Measurements from ENCODE around the gene DDX3X.

DDX3X gene

GRCh38 chrX:41347186-41347585 lies 13.2 kb downstream of the DDX3X start:
- no peak overlapping the region for H3K4me3 ChIP-seq (replicated peaks; ENCODE audit: insufficient read depth, low read length)
- TF ChIP-seq SPI1 (IDR thresholded peaks at IDR 0.05; ENCODE audit: borderline replicate concordance, low read depth), result no peak
- TF ChIP-seq POLR2AphosphoS5 (IDR thresholded peaks at IDR 0.05; ENCODE audit: low read depth), result no peak
- TF ChIP-seq CTCF (IDR thresholded peaks at IDR 0.05; ENCODE audit: insufficient read depth, low read length), result no peak
- TF ChIP-seq GABPA (IDR thresholded peaks at IDR 0.05; ENCODE audit: low read depth), result no peak
- no peak overlapping the region for H3K27ac ChIP-seq (replicated peaks)
- H3K27me3 ChIP-seq (ENCODE audit: insufficient read depth, poor library complexity, severe bottlenecking), result no peaks in the 10 kb centered on the region
- DNase-seq (ENCODE audit: low read depth in 1 of 2, low spot score in 1 of 2), result no peak

- Histone ChIP-seq H3K27me3 (ENCODE audit: insufficient read depth, poor library complexity, severe bottlenecking) (no peaks in the 10 kb centered on the region), H3K27ac (replicated peaks) (no peak overlapping the region), H3K4me3 (replicated peaks; ENCODE audit: insufficient read depth, low read length) (no peak overlapping the region)
- no peak for DNase-seq (ENCODE audit: low read depth in 1 of 2, low spot score in 1 of 2)
- TF ChIP-seq SPI1 (IDR thresholded peaks at IDR 0.05; ENCODE audit: borderline replicate concordance, low read depth) (no peak), POLR2AphosphoS5 (IDR thresholded peaks at IDR 0.05; ENCODE audit: low read depth) (no peak), GABPA (IDR thresholded peaks at IDR 0.05; ENCODE audit: low read depth) (no peak), CTCF (IDR thresholded peaks at IDR 0.05; ENCODE audit: insufficient read depth, low read length) (no peak), REST (IDR thresholded peaks at IDR 0.05; ENCODE audit: insufficient replicate concordance, low read depth) (no peak)
Observed at GRCh38 chrX:41348551-41348950, 14.6 kb downstream of the DDX3X start.

- no peak overlapping the region for H3K27ac ChIP-seq (replicated peaks)
- DNase-seq (ENCODE audit: low read depth in 1 of 2, low spot score in 1 of 2), result no peak
- no peak overlapping the region for H3K4me3 ChIP-seq (replicated peaks; ENCODE audit: insufficient read depth, low read length)
- TF ChIP-seq POLR2AphosphoS5 (IDR thresholded peaks at IDR 0.05; ENCODE audit: low read depth) (peak; percentile 70), CTCF (IDR thresholded peaks at IDR 0.05; ENCODE audit: insufficient read depth, low read length) (no peak)
- H3K27me3 ChIP-seq (ENCODE audit: insufficient read depth, poor library complexity, severe bottlenecking), result no peaks in the 10 kb centered on the region
Observed at GRCh38 chrX:41350150-41350975, 16.4 kb downstream of the DDX3X start.

- TF ChIP-seq SPI1 (IDR thresholded peaks at IDR 0.05; ENCODE audit: borderline replicate concordance, low read depth) (no peak), POLR2AphosphoS5 (IDR thresholded peaks at IDR 0.05; ENCODE audit: low read depth) (peak; percentile 65), GABPA (IDR thresholded peaks at IDR 0.05; ENCODE audit: low read depth) (no peak), CTCF (IDR thresholded peaks at IDR 0.05; ENCODE audit: insufficient read depth, low read length) (no peak), REST (IDR thresholded peaks at IDR 0.05; ENCODE audit: insufficient replicate concordance, low read depth) (no peak)
- no peak for DNase-seq (ENCODE audit: low read depth in 1 of 2, low spot score in 1 of 2)
Observed at GRCh38 chrX:41350976-41351569, 17.1 kb downstream of the DDX3X start.

More at GRCh38 chrX:41350976-41351569, 17.1 kb downstream of the DDX3X start:
- Histone ChIP-seq H3K4me3 (replicated peaks; ENCODE audit: insufficient read depth, low read length) (no peak overlapping the region), H3K27ac (replicated peaks) (no peak overlapping the region), H3K27me3 (ENCODE audit: insufficient read depth, poor library complexity, severe bottlenecking) (no peaks in the 10 kb centered on the region)

Measured in HL-60 (cell line).